Astrocyte (in vitro differentiated cells and primary cell): ENCODE measurements around the gene USP25. TPM values are rescaled to one million over a fixed set of nuclear protein-coding genes. Genes with fewer than 3 reads are reported as not detected.

ENCODE experiments used
- DNase-seq: peaks from one replicate; pipeline ENCODE4 v3.0.0-alpha.2; 2010; ENCODE audit warnings: low read depth
- FAIRE-seq: peaks from 2 replicates; lab custom pipeline; 2011; peaks lifted over from hg19 to GRCh38; lab: Jason Lieb, UNC
- H2AFZ ChIP-seq: 2 replicates; pipeline ENCODE4 v1.6.0; 2012; ENCODE audit warnings: low read depth, low read length, inconsistent platforms
- H3K27ac ChIP-seq: 2 replicates; pipeline ENCODE4 v1.5.1; 2011; ENCODE audit warnings: low read depth, low read length, inconsistent platforms
- H3K27me3 ChIP-seq: 2 replicates; pipeline ENCODE4 v1.6.0; 2011; ENCODE audit warnings: low read length, inconsistent platforms; ENCODE audit not compliant: insufficient read depth
- H3K36me3 ChIP-seq: 2 replicates; pipeline ENCODE4 v1.5.1; 2011; ENCODE audit warnings: low read length, inconsistent platforms; ENCODE audit not compliant: insufficient read depth
- H3K4me1 ChIP-seq: 2 replicates; pipeline ENCODE4 v1.5.1; 2011; ENCODE audit warnings: low read length, inconsistent platforms; ENCODE audit not compliant: insufficient read depth
- H3K4me2 ChIP-seq: 2 replicates; pipeline ENCODE4 v1.6.0; 2012; ENCODE audit warnings: low read length, inconsistent platforms
- H3K4me3 ChIP-seq: 2 replicates; pipeline ENCODE4 v1.5.1; 2011; ENCODE audit warnings: low read depth, mild to moderate bottlenecking, low read length, inconsistent platforms; ENCODE audit not compliant: insufficient read depth
- H3K79me2 ChIP-seq: 2 replicates; pipeline ENCODE4 v1.6.0; 2012; ENCODE audit warnings: mild to moderate bottlenecking, low read length, inconsistent platforms; ENCODE audit not compliant: insufficient read depth
- H3K9ac ChIP-seq: 2 replicates; pipeline ENCODE4 v1.6.0; 2012; ENCODE audit warnings: mild to moderate bottlenecking, low read length, inconsistent platforms
- H3K9me3 ChIP-seq: 2 replicates; pipeline ENCODE4 v1.5.1; 2012; ENCODE audit warnings: low read depth, mild to moderate bottlenecking, low read length, inconsistent platforms; ENCODE audit not compliant: insufficient read depth
- H4K20me1 ChIP-seq: 2 replicates; pipeline ENCODE4 v1.6.0; 2012; ENCODE audit warnings: low read length, inconsistent platforms; ENCODE audit not compliant: insufficient read depth
- H3K27ac Mint-ChIP-seq: one replicate; pipeline ENCODE4 v1.8.0; 2021; ENCODE audit warnings: mild to moderate bottlenecking, mixed read lengths; ENCODE audit not compliant: unreplicated experiment
- H3K27me3 Mint-ChIP-seq: one replicate; pipeline ENCODE4 v1.8.0; 2021; ENCODE audit warnings: low read depth, mixed read lengths; ENCODE audit not compliant: unreplicated experiment
- H3K36me3 Mint-ChIP-seq: one replicate; pipeline ENCODE4 v1.8.0; 2021; ENCODE audit warnings: low read depth, mixed read lengths; ENCODE audit not compliant: unreplicated experiment
- H3K4me1 Mint-ChIP-seq: one replicate; pipeline ENCODE4 v1.8.0; 2021; ENCODE audit warnings: low read depth, mixed read lengths; ENCODE audit not compliant: unreplicated experiment
- H3K4me3 Mint-ChIP-seq: one replicate; pipeline ENCODE4 v1.8.0; 2021; ENCODE audit warnings: mild to moderate bottlenecking, moderate library complexity, mixed read lengths; ENCODE audit not compliant: unreplicated experiment
- H3K9me3 Mint-ChIP-seq: one replicate; pipeline ENCODE4 v1.8.0; 2021; ENCODE audit warnings: mild to moderate bottlenecking, mixed read lengths; ENCODE audit not compliant: unreplicated experiment
- EZH2 ChIP-seq: IDR thresholded peaks from 2 replicates; pipeline ENCODE4 v1.6.1; 2012; ENCODE audit warnings: mild to moderate bottlenecking, low read length, inconsistent platforms; ENCODE audit not compliant: insufficient read depth
- total RNA-seq: library from RNA; stranded (reverse); gene quantifications from 2 replicates; pipeline ENCODE4 v1.2.1, GENCODE V29; 2021
- TF ChIP-seq, protein P1 (sequence below): IDR thresholded peaks from 2 replicates; pipeline ENCODE4 v1.5.1; 2011; ENCODE audit warnings: low read depth, mild to moderate bottlenecking, inconsistent platforms, low read length, moderate library complexity; ENCODE audit not compliant: insufficient read depth

The USP25 gene
- total RNA-seq, 1 donor from 2014 or later = 49.5 TPM

DNA sequence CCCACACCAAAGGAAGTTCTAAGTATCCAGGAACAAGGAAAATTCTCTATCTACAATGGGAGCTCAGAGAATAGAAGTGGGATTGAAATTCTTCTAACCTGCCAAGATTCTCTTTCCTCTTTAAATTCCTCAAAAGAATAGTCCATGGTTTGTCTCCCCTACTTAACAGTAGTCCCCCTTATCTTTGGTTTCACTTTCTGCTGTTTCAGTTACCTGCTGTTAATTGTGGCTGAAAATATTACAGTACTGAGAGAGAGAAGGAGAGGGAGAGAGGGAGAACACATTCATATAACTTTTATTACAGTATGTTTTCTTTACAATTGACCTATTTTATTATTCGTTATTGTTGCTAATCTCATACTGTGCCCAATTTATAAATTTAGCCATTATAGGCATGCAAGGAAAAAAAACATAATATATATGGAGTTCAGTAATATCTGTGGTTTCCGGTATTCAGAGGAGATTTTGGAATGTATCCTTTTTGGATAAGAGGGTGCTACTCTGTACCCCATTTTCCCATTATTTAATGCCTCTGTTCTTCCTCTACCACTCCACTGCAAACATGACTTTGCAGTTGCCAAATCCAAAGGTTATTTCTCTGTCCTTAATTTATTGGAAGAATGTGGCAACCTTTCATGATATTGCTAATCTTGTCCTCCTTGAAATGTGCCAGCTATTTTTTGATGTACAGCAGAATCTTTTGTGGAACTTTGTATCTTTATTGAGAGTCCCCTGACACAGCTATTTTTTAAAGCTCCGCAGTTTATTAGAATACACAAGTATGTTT lies 68.0 kb downstream of the USP25 start:
- TF ChIP-seq EZH2 = no peak
- TF ChIP-seq, protein P1, sequence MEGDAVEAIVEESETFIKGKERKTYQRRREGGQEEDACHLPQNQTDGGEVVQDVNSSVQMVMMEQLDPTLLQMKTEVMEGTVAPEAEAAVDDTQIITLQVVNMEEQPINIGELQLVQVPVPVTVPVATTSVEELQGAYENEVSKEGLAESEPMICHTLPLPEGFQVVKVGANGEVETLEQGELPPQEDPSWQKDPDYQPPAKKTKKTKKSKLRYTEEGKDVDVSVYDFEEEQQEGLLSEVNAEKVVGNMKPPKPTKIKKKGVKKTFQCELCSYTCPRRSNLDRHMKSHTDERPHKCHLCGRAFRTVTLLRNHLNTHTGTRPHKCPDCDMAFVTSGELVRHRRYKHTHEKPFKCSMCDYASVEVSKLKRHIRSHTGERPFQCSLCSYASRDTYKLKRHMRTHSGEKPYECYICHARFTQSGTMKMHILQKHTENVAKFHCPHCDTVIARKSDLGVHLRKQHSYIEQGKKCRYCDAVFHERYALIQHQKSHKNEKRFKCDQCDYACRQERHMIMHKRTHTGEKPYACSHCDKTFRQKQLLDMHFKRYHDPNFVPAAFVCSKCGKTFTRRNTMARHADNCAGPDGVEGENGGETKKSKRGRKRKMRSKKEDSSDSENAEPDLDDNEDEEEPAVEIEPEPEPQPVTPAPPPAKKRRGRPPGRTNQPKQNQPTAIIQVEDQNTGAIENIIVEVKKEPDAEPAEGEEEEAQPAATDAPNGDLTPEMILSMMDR = no peak
- Histone ChIP-seq H3K27me3 (no peaks in the 10 kb centered on the region), H3K9me3 (no peaks in the 10 kb centered on the region), H3K27ac (no peak overlapping the region), H3K79me2 (no peaks in the 10 kb centered on the region), H3K4me2 (no peak overlapping the region), H3K4me1 (no peaks in the 10 kb centered on the region), H3K4me3 (no peak overlapping the region), H2AFZ (no peak overlapping the region), H3K36me3 (no peaks in the 10 kb centered on the region), H3K9ac (no peak overlapping the region), H4K20me1 (no peaks in the 10 kb centered on the region)
- no peaks in the 10 kb centered on the region for H3K36me3 Mint-ChIP-seq
- DNase-seq = no peak
- no peak for FAIRE-seq
- no peaks in the 10 kb centered on the region for H3K9me3 Mint-ChIP-seq
- H3K27ac Mint-ChIP-seq = no peak overlapping the region
- H3K27me3 Mint-ChIP-seq = no peaks in the 10 kb centered on the region
- no peak overlapping the region for H3K4me3 Mint-ChIP-seq
- peaks cover 17% of the 10 kb centered on the region for H3K4me1 Mint-ChIP-seq

DNA sequence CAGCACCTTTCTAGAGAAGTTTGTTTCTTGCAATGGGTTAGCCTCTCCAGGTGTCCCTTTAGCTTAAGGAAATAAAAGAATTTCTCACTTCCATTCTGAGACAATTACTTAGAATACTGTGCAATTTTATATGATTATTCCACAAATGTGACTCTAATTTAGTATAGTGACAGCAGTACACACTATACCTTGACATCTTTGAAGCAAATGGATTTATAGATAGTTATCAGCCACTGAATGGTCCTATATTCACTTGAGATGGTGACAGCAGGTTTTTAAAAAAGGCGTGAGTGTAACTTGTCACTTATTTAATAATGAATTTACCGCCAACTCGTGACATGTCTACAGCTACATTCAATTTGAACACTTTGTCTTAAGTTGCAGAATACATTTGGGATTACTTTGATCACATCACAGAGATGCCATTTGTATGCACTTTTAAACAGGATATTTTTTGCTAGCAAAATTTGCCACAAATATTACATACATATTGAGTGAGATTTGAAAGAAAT lies 71.6 kb downstream of the USP25 start:
- no peaks in the 10 kb centered on the region for H3K9me3 ChIP-seq
- FAIRE-seq (no peak), DNase-seq (no peak)
- Mint-ChIP-seq H3K36me3 (peaks cover 2% of the 10 kb centered on the region), H3K4me3 (no peak overlapping the region), H3K4me1 (peaks cover 15% of the 10 kb centered on the region), H3K27ac (no peak overlapping the region), H3K9me3 (no peaks in the 10 kb centered on the region), H3K27me3 (no peaks in the 10 kb centered on the region)
- H3K9ac ChIP-seq = no peak overlapping the region
- H3K4me2 ChIP-seq = no peak overlapping the region
- H3K4me3 ChIP-seq = no peak overlapping the region
- no peaks in the 10 kb centered on the region for H3K36me3 ChIP-seq
- TF ChIP-seq EZH2 = no peak
- TF ChIP-seq, protein P1 = no peak
- no peaks in the 10 kb centered on the region for H3K79me2 ChIP-seq
- H3K27ac ChIP-seq = no peak overlapping the region
- no peak overlapping the region for H2AFZ ChIP-seq
- H3K27me3 ChIP-seq = no peaks in the 10 kb centered on the region
- H3K4me1 ChIP-seq = no peaks in the 10 kb centered on the region
- H4K20me1 ChIP-seq = peaks cover 3% of the 10 kb centered on the region
